ENCODE data around the gene BRWD1. TPM values are rescaled to one million over a fixed set of nuclear protein-coding genes. Genes with fewer than 3 reads are reported as not detected.

The BRWD1 gene
- polyA plus RNA-seq, 4 donors, result 8.6 to 33.5 (median 9.9) TPM

- Histone ChIP-seq H3K36me3 (ENCODE audit: control insufficient read depth in 3 of 3, insufficient read depth in 2 of 3, low read depth in 1 of 3, low read length in 3 of 3) (peaks cover 0 to 7% (median 0%) of the 10 kb centered on the region in 3 donors), H3K4me3 (ENCODE audit: low read depth in 1 of 3, low read length in 3 of 3) (peak within 1 kb of the TSS; percentile 78 to 93 (median 90)), H3K27ac (ENCODE audit: low read depth in 1 of 3, low read length in 2 of 3) (peak within 1 kb of the TSS; percentile 98 to 99 (median 98)), H3K9me3 (ENCODE audit: control insufficient read depth in 2 of 2, insufficient read depth in 1 of 2, low read depth in 1 of 2, low read length in 1 of 2) (no peaks in the 10 kb centered on the region), H3K27me3 (ENCODE audit: control insufficient read depth in 3 of 3, insufficient read depth in 3 of 3, low read length in 3 of 3) (no peaks in the 10 kb centered on the region), H3K4me1 (ENCODE audit: control insufficient read depth in 3 of 3, insufficient read depth in 2 of 3, low read depth in 1 of 3, low read length in 2 of 3) (peaks cover 0 to 10% (median 0%) of the 10 kb centered on the region in 3 donors)
- FAIRE-seq (no peak), DNase-seq (peak; percentile 74 to 95)
- 0 to 1% (median 1%) methylated on average over 49 to 116 of the region's 116 CpGs for WGBS, 3 donors
Observed at GRCh38 chr21:39348355-39349210, 35.2 kb upstream of the BRWD1 start, which contains the start of gene HMGN1. HMGN1 (minus strand) TSS chr21:39349088; CDS start chr21:39348917, 171 bp downstream.

GRCh38 chr21:39348040-39348354, 34.6 kb upstream of the BRWD1 start:
- Histone ChIP-seq H3K36me3 (ENCODE audit: control insufficient read depth in 3 of 3, insufficient read depth in 2 of 3, low read depth in 1 of 3, low read length in 3 of 3) (peaks cover 0 to 7% (median 4%) of the 10 kb centered on the region in 3 donors), H3K27ac (ENCODE audit: low read depth in 1 of 3, low read length in 2 of 3) (peak overlapping the region; percentile 95 to 99 (median 98)), H3K4me1 (ENCODE audit: control insufficient read depth in 3 of 3, insufficient read depth in 2 of 3, low read depth in 1 of 3, low read length in 2 of 3) (peaks cover 0 to 10% (median 0%) of the 10 kb centered on the region in 3 donors), H3K4me3 (ENCODE audit: low read depth in 1 of 3, low read length in 3 of 3) (peak overlapping the region; percentile 78 to 93 (median 90)), H3K27me3 (ENCODE audit: control insufficient read depth in 3 of 3, insufficient read depth in 3 of 3, low read length in 3 of 3) (no peaks in the 10 kb centered on the region), H3K9me3 (ENCODE audit: control insufficient read depth in 2 of 2, insufficient read depth in 1 of 2, low read depth in 1 of 2, low read length in 1 of 2) (no peaks in the 10 kb centered on the region)
- DNase-seq, result no peak
- 0 to 1% (median 0%) methylated on average over 11 of the region's 11 CpGs for WGBS, 3 donors
- FAIRE-seq, result no peak

GRCh38 chr21:39347537-39347936, 34.1 kb upstream of the BRWD1 start:
- peaks cover 0 to 7% (median 5%) of the 10 kb centered on the region in 3 donors for H3K36me3 ChIP-seq (ENCODE audit: control insufficient read depth in 3 of 3, insufficient read depth in 2 of 3, low read depth in 1 of 3, low read length in 3 of 3)
- DNase-seq (peak; percentile 20 to 40), FAIRE-seq (no peak)
- H3K4me3 ChIP-seq (ENCODE audit: low read depth in 1 of 3, low read length in 3 of 3), result peak overlapping the region; percentile 78 to 93 (median 90)
- H3K27me3 ChIP-seq (ENCODE audit: control insufficient read depth in 3 of 3, insufficient read depth in 3 of 3, low read length in 3 of 3), result no peaks in the 10 kb centered on the region
- 1 to 8% (median 2%) methylated on average over 10 of the region's 10 CpGs for WGBS, 3 donors
- no peaks in the 10 kb centered on the region for H3K9me3 ChIP-seq (ENCODE audit: control insufficient read depth in 2 of 2, insufficient read depth in 1 of 2, low read depth in 1 of 2, low read length in 1 of 2)
- peaks cover 0 to 10% (median 0%) of the 10 kb centered on the region in 3 donors for H3K4me1 ChIP-seq (ENCODE audit: control insufficient read depth in 3 of 3, insufficient read depth in 2 of 3, low read depth in 1 of 3, low read length in 2 of 3)
- peak overlapping the region; percentile 17 to 95 (median 54) for H3K27ac ChIP-seq (ENCODE audit: low read depth in 1 of 3, low read length in 2 of 3)

GRCh38 chr21:39346671-39347331, 33.4 kb upstream of the BRWD1 start:
- H3K9me3 ChIP-seq (ENCODE audit: control insufficient read depth in 2 of 2, insufficient read depth in 1 of 2, low read depth in 1 of 2, low read length in 1 of 2), result no peaks in the 10 kb centered on the region
- H3K27ac ChIP-seq (ENCODE audit: low read depth in 1 of 3, low read length in 2 of 3), result no peak overlapping the region
- peaks cover 0 to 10% (median 7%) of the 10 kb centered on the region in 3 donors for H3K36me3 ChIP-seq (ENCODE audit: control insufficient read depth in 3 of 3, insufficient read depth in 2 of 3, low read depth in 1 of 3, low read length in 3 of 3)
- H3K4me1 ChIP-seq (ENCODE audit: control insufficient read depth in 3 of 3, insufficient read depth in 2 of 3, low read depth in 1 of 3, low read length in 2 of 3), result peaks cover 0 to 10% (median 0%) of the 10 kb centered on the region in 3 donors
- FAIRE-seq, result no peak
- WGBS, 3 donors, result 13 to 38% (median 27%) methylated on average over 7 of the region's 7 CpGs
- peak overlapping the region in 1 of 3 donors; percentile 15 for H3K4me3 ChIP-seq (ENCODE audit: low read depth in 1 of 3, low read length in 3 of 3)
- DNase-seq, result peak; percentile 33 to 36
- no peaks in the 10 kb centered on the region for H3K27me3 ChIP-seq (ENCODE audit: control insufficient read depth in 3 of 3, insufficient read depth in 3 of 3, low read length in 3 of 3)

- FAIRE-seq (no peak), DNase-seq (no peak)
- peaks cover 0 to 10% (median 0%) of the 10 kb centered on the region in 3 donors for H3K4me1 ChIP-seq (ENCODE audit: control insufficient read depth in 3 of 3, insufficient read depth in 2 of 3, low read depth in 1 of 3, low read length in 2 of 3)
- no peaks in the 10 kb centered on the region for H3K9me3 ChIP-seq (ENCODE audit: control insufficient read depth in 2 of 2, insufficient read depth in 1 of 2, low read depth in 1 of 2, low read length in 1 of 2)
- no peak overlapping the region for H3K27ac ChIP-seq (ENCODE audit: low read depth in 1 of 3, low read length in 2 of 3)
- WGBS, 3 donors, result 24 to 36% (median 34%) methylated on average over 3 of the region's 3 CpGs
- no peaks in the 10 kb centered on the region for H3K27me3 ChIP-seq (ENCODE audit: control insufficient read depth in 3 of 3, insufficient read depth in 3 of 3, low read length in 3 of 3)
- peaks cover 0 to 13% (median 9%) of the 10 kb centered on the region in 3 donors for H3K36me3 ChIP-seq (ENCODE audit: control insufficient read depth in 3 of 3, insufficient read depth in 2 of 3, low read depth in 1 of 3, low read length in 3 of 3)
- no peak overlapping the region for H3K4me3 ChIP-seq (ENCODE audit: low read depth in 1 of 3, low read length in 3 of 3)
Observed at GRCh38 chr21:39346206-39346605, 32.8 kb upstream of the BRWD1 start.

GRCh38 chr21:39345440-39345839, 32.0 kb upstream of the BRWD1 start:
- 85 to 91% (median 85%) methylated on average over 6 of the region's 6 CpGs for WGBS, 3 donors

GRCh38 chr21:39344848-39345247, 31.4 kb upstream of the BRWD1 start:
- Histone ChIP-seq H3K36me3 (ENCODE audit: control insufficient read depth in 3 of 3, insufficient read depth in 2 of 3, low read depth in 1 of 3, low read length in 3 of 3) (peaks cover 5 to 16% (median 10%) of the 10 kb centered on the region in 3 donors), H3K4me1 (ENCODE audit: control insufficient read depth in 3 of 3, insufficient read depth in 2 of 3, low read depth in 1 of 3, low read length in 2 of 3) (peaks cover 0 to 3% (median 0%) of the 10 kb centered on the region in 3 donors), H3K27me3 (ENCODE audit: control insufficient read depth in 3 of 3, insufficient read depth in 3 of 3, low read length in 3 of 3) (no peaks in the 10 kb centered on the region), H3K9me3 (ENCODE audit: control insufficient read depth in 2 of 2, insufficient read depth in 1 of 2, low read depth in 1 of 2, low read length in 1 of 2) (no peaks in the 10 kb centered on the region), H3K27ac (ENCODE audit: low read depth in 1 of 3, low read length in 2 of 3) (no peak overlapping the region), H3K4me3 (ENCODE audit: low read depth in 1 of 3, low read length in 3 of 3) (no peak overlapping the region)
- DNase-seq (no peak), FAIRE-seq (no peak)
- WGBS, 3 donors, result 78 to 90% (median 84%) methylated on average over 5 of the region's 5 CpGs

More at GRCh38 chr21:39345440-39345839, 32.0 kb upstream of the BRWD1 start:
- Histone ChIP-seq H3K27ac (ENCODE audit: low read depth in 1 of 3, low read length in 2 of 3) (no peak overlapping the region), H3K4me1 (ENCODE audit: control insufficient read depth in 3 of 3, insufficient read depth in 2 of 3, low read depth in 1 of 3, low read length in 2 of 3) (peaks cover 0 to 5% (median 0%) of the 10 kb centered on the region in 3 donors), H3K36me3 (ENCODE audit: control insufficient read depth in 3 of 3, insufficient read depth in 2 of 3, low read depth in 1 of 3, low read length in 3 of 3) (peaks cover 5 to 16% (median 10%) of the 10 kb centered on the region in 3 donors), H3K4me3 (ENCODE audit: low read depth in 1 of 3, low read length in 3 of 3) (no peak overlapping the region), H3K27me3 (ENCODE audit: control insufficient read depth in 3 of 3, insufficient read depth in 3 of 3, low read length in 3 of 3) (no peaks in the 10 kb centered on the region), H3K9me3 (ENCODE audit: control insufficient read depth in 2 of 2, insufficient read depth in 1 of 2, low read depth in 1 of 2, low read length in 1 of 2) (no peaks in the 10 kb centered on the region)
- DNase-seq, result no peak
- no peak for FAIRE-seq

GRCh38 chr21:39341249-39341923, 28.0 kb upstream of the BRWD1 start:
- no peak for FAIRE-seq

More at GRCh38 chr21:39341249-39341923, 28.0 kb upstream of the BRWD1 start:
- Histone ChIP-seq H3K4me3 (ENCODE audit: low read depth in 1 of 3, low read length in 3 of 3) (no peak overlapping the region), H3K4me1 (ENCODE audit: control insufficient read depth in 3 of 3, insufficient read depth in 2 of 3, low read depth in 1 of 3, low read length in 2 of 3) (peaks cover 0 to 3% (median 0%) of the 10 kb centered on the region in 3 donors), H3K36me3 (ENCODE audit: control insufficient read depth in 3 of 3, insufficient read depth in 2 of 3, low read depth in 1 of 3, low read length in 3 of 3) (peaks cover 5 to 12% (median 10%) of the 10 kb centered on the region in 3 donors), H3K9me3 (ENCODE audit: control insufficient read depth in 2 of 2, insufficient read depth in 1 of 2, low read depth in 1 of 2, low read length in 1 of 2) (no peaks in the 10 kb centered on the region), H3K27ac (ENCODE audit: low read depth in 1 of 3, low read length in 2 of 3) (no peak overlapping the region), H3K27me3 (ENCODE audit: control insufficient read depth in 3 of 3, insufficient read depth in 3 of 3, low read length in 3 of 3) (no peaks in the 10 kb centered on the region)
- 94 to 97% (median 96%) methylated on average over 6 of the region's 6 CpGs for WGBS, 3 donors
- no peak for DNase-seq
